HepG2 (cell line): ENCODE measurements around the gene ATP5PF.
"Not testable (repeated sequence)": the region's sequence is repeated elsewhere in the genome, so short reads cannot be mapped to it uniquely, and the experiment has no call there.

Experiments
- NR0B2 ChIP-seq: sonication (generic); formaldehyde crosslinking; IDR thresholded peaks from 2 replicates; pipeline ENCODE4 v1.4.0; 2020; ENCODE audit warnings: mild to moderate bottlenecking, missing genetic modification reagents
- SP2 ChIP-seq: sonication (generic); formaldehyde crosslinking; IDR thresholded peaks from 2 replicates; pipeline ENCODE4 v1.5.1; 2020; ENCODE audit warnings: mild to moderate bottlenecking, missing genetic modification reagents
- TBX3 ChIP-seq: fragments of 450-650 bp; IDR thresholded peaks from 2 replicates; pipeline ENCODE4 v1.6.1; 2017; ENCODE audit warnings: antibody characterized with exemption, mild to moderate bottlenecking, inconsistent platforms, borderline replicate concordance
- ZNF792 ChIP-seq: IDR thresholded peaks from 2 replicates; pipeline ENCODE4 v1.6.1; 2016

GRCh38 chr21:25695461-25695860 lies 39.2 kb downstream of the ATP5PF start:
- not testable (repeated sequence) for TF ChIP-seq SP2 (CRISPR knock-in tag); ZNF792 (CRISPR knock-in tag); NR0B2 (CRISPR knock-in tag); TBX3
